K562 (cell line): ENCODE measurements around the gene ATP13A1. TPM values are rescaled to one million over a fixed set of nuclear protein-coding genes. Genes with fewer than 3 reads are reported as not detected.

ENCODE experiments used
- ATAC-seq: fragments of 200-7000 bp; cut with Tn5 transposase; 3 replicates; pipeline ENCODE4 v1.9.1; 2020; ENCODE audit warnings: moderate library complexity
- BruUV-seq: library from RNA; stranded (reverse); fragments of 400-500 nt; replicated peaks from 2 replicates; lab custom pipeline; 2021; lab: Mats Ljungman, UMichigan
- CTCF ChIA-PET: fragments of 300-600 bp; formaldehyde crosslinking; extraction: SDS; loops from one replicate; lab custom pipeline; 2021; ENCODE audit warnings: low intra/inter-chr PET ratio; lab: Yijun Ruan, JAX
- POLR2A ChIA-PET: fragments of 300-600, 350-650 bp; sonication (Branson Sonifier 250); formaldehyde crosslinking; extraction: SDS; loops from one replicate; lab custom pipeline; 2021; ENCODE audit warnings: antibody characterized with exemption, inconsistent platforms; lab: Yijun Ruan, JAX
- DNase-seq, 4 experiments: peaks; one replicate each; pipeline versions ENCODE4 v3.0.0 to v3.0.0-alpha.2; 2011 to 2018; ENCODE audit warnings: low spot score in 3 of 4, mixed read lengths in 3 of 4; ENCODE audit errors: extremely low read depth in 1 of 4
- FAIRE-seq: peaks from 2 replicates; lab custom pipeline; 2011; peaks lifted over from hg19 to GRCh38; lab: Jason Lieb, UNC
- H2AFZ ChIP-seq: 2 replicates; pipeline ENCODE4 v1.6.0; 2011; ENCODE audit warnings: low read depth, low read length, control low read depth, inconsistent platforms
- H3K27ac ChIP-seq: fragments of 200-600 bp; 3 replicates; pipeline ENCODE4 v1.8.0; 2011; ENCODE audit warnings: low read depth, mild to moderate bottlenecking, control low read depth, inconsistent platforms, low read length, moderate library complexity, mixed read lengths; ENCODE audit errors: extremely low read depth
- H3K27me3 ChIP-seq, 2 experiments: fragments of 300-600 bp in 1 of 2; 2 replicates in 1 of 2; 3 replicates in 1 of 2; pipeline versions ENCODE4 v1.6.0 to v1.8.0; 2011; ENCODE audit warnings: inconsistent platforms in 2 of 2, low read length in 2 of 2, mild to moderate bottlenecking in 1 of 2, mixed read lengths in 1 of 2, moderate library complexity in 1 of 2; ENCODE audit not compliant: control insufficient read depth in 2 of 2, insufficient read depth in 2 of 2
- H3K36me3 ChIP-seq: fragments of 300-600 bp; 3 replicates; pipeline ENCODE4 v1.8.0; 2011; ENCODE audit warnings: mild to moderate bottlenecking, low read length, inconsistent platforms; ENCODE audit not compliant: control insufficient read depth, insufficient read depth
- H3K4me1 ChIP-seq, 2 experiments: fragments of 200-600 bp in 1 of 2; replicated peaks in 1 of 2; 2 replicates in 1 of 2; 3 replicates in 1 of 2; pipeline versions ENCODE4 v1.5.1 to v1.8.0; 2011; ENCODE audit warnings: inconsistent platforms in 2 of 2, low read length in 2 of 2, mild to moderate bottlenecking in 1 of 2, mixed read lengths in 1 of 2, moderate library complexity in 1 of 2; ENCODE audit not compliant: control insufficient read depth in 2 of 2, insufficient read depth in 2 of 2
- H3K4me2 ChIP-seq: 2 replicates; pipeline ENCODE4 v1.6.1; 2011; ENCODE audit warnings: low read length, control low read depth, inconsistent platforms, mixed read lengths; ENCODE audit not compliant: insufficient read depth
- H3K4me3 ChIP-seq: fragments of 200-600 bp; sonication (generic), shearing (Covaris generic); 2 replicates; pipeline ENCODE4 v1.5.1; 2016; ENCODE audit warnings: control low read depth, inconsistent platforms
- H3K79me2 ChIP-seq: fragments of 200-600 bp; 3 replicates; pipeline ENCODE4 v1.8.0; 2011; ENCODE audit warnings: low read length, inconsistent platforms; ENCODE audit not compliant: control insufficient read depth, insufficient read depth
- H3K9ac ChIP-seq, 2 experiments: 2 replicates each; pipeline versions ENCODE4 v1.6.0 to v1.6.1; 2011; ENCODE audit warnings: low read depth in 2 of 2, low read length in 2 of 2, control low read depth in 1 of 2, inconsistent platforms in 1 of 2, mild to moderate bottlenecking in 1 of 2, mixed read lengths in 1 of 2; ENCODE audit not compliant: insufficient read depth in 1 of 2
- H3K9me1 ChIP-seq: one replicate; pipeline ENCODE4 v1.6.0; 2011; ENCODE audit warnings: inconsistent platforms, mild to moderate bottlenecking, low read length, moderate library complexity; ENCODE audit not compliant: control insufficient read depth, insufficient read depth
- H3K9me3 ChIP-seq: replicated peaks from 2 replicates; pipeline ENCODE4 v1.5.1; 2011; ENCODE audit warnings: low read depth, low read length, inconsistent platforms; ENCODE audit not compliant: control insufficient read depth, insufficient read depth
- H4K20me1 ChIP-seq: replicated peaks from 2 replicates; pipeline ENCODE4 v1.6.1; 2011; ENCODE audit warnings: low read length, inconsistent platforms, mixed read lengths; ENCODE audit not compliant: control insufficient read depth, insufficient read depth
- ATF1 ChIP-seq, 2 experiments: fragments of 450-650 bp in 1 of 2; IDR thresholded peaks; 2 replicates each; pipeline ENCODE4 v1.6.1; 2016; ENCODE audit warnings: missing compliant biosample characterization in 1 of 2, missing genetic modification characterization in 1 of 2
- CTBP1 ChIP-seq: fragments of 450-650 bp; IDR thresholded peaks from 2 replicates; pipeline ENCODE4 v1.6.1; 2016; ENCODE audit warnings: borderline replicate concordance
- IFI16 ChIP-seq: fragments of 250-450 bp; sonication (Bioruptor Pico); IDR thresholded peaks from 2 replicates; pipeline ENCODE4 v2.1.2; 2022; ENCODE audit warnings: mild to moderate bottlenecking, inconsistent platforms
- JUND ChIP-seq, 2 experiments: IDR thresholded peaks; 2 replicates in 1 of 2; 3 replicates in 1 of 2; pipeline ENCODE4 v1.6.1; 2011; ENCODE audit warnings: borderline replicate concordance in 2 of 2, low read depth in 2 of 2, low read length in 2 of 2, improper control_type of control experiment in 1 of 2, missing biosample characterization in 1 of 2, missing genetic modification characterization in 1 of 2, missing genetic modification reagents in 1 of 2
- MCM5 ChIP-seq: fragments of 450-650 bp; IDR thresholded peaks from 2 replicates; pipeline ENCODE4 v1.6.1; 2016; ENCODE audit warnings: low read depth
- PHF8 ChIP-seq: fragments of 200-600 bp; sonication (generic); IDR thresholded peaks from 2 replicates; pipeline ENCODE4 v1.6.1; 2012; ENCODE audit warnings: mixed run types, mild to moderate bottlenecking, inconsistent platforms, low read length, moderate library complexity, borderline replicate concordance
- POLR2G ChIP-seq: fragments of 200-400 bp; formaldehyde crosslinking; IDR thresholded peaks from 2 replicates; pipeline ENCODE4 v1.6.1; 2017; ENCODE audit warnings: low read depth, mild to moderate bottlenecking, antibody characterized with exemption, low read length, moderate library complexity
- RUNX1 ChIP-seq: sonication (generic); IDR thresholded peaks from 2 replicates; pipeline ENCODE4 v1.6.1; 2016; ENCODE audit warnings: antibody characterized with exemption, low read depth
- STAT5A ChIP-seq: IDR thresholded peaks from 2 replicates; pipeline ENCODE4 v1.6.1; 2012; ENCODE audit warnings: low read length, inconsistent platforms, borderline replicate concordance
- SUPT5H ChIP-seq: fragments of 450-650 bp; IDR thresholded peaks from 2 replicates; pipeline ENCODE4 v1.6.1; 2016
- ZBTB1 ChIP-seq: sonication (generic); formaldehyde crosslinking; IDR thresholded peaks from 2 replicates; pipeline ENCODE4 v1.8.1; 2023; ENCODE audit warnings: missing genetic modification reagents, low read depth, mild to moderate bottlenecking, borderline replicate concordance
- ZC3H4 ChIP-seq: sonication (generic); formaldehyde crosslinking; IDR thresholded peaks from 2 replicates; pipeline ENCODE4 v1.9.0; 2021; ENCODE audit warnings: missing genetic modification reagents, borderline replicate concordance
- ZNF316 ChIP-seq: fragments of 450-650 bp; IDR thresholded peaks from 2 replicates; pipeline ENCODE4 v1.6.1; 2016
- ZNF324 ChIP-seq: fragments of 250-450 bp; sonication (Bioruptor Pico); IDR thresholded peaks from 2 replicates; pipeline ENCODE4 v1.4.0; 2020; ENCODE audit warnings: mild to moderate bottlenecking
- ZNF696 ChIP-seq: fragments of 250-450 bp; sonication (Bioruptor Pico); conservative IDR thresholded peaks from 2 replicates; pipeline ENCODE4 v1.4.0; 2020; ENCODE audit warnings: mild to moderate bottlenecking, moderate library complexity
- WGBS: fragments of 100-300 bp; shearing (Covaris generic); methylation state at CpG from one replicate; pipeline ENCODE4 v1.1.6; 2016; ENCODE audit warnings: low coverage, mixed read lengths; ENCODE audit not compliant: insufficient coverage; ENCODE audit errors: missing lambda C conversion rate; 5-methylcytosine and 5-hydroxymethylcytosine counted together
- in situ Hi-C: fragments of 300-500 bp; cut with MboI; formaldehyde crosslinking; loops from 4 replicates; pipeline ENCODE4 v1.15.0; 2018; ENCODE audit warnings: inconsistent platforms, mixed read lengths
- intact Hi-C: fragments of 100-400 bp; cut with micrococcal nuclease; formaldehyde crosslinking; loops from 2 replicates; pipeline ENCODE4 v1.14.2; 2022
- polyA plus RNA-seq, 8 experiments: library from polyadenylated mRNA; depleted of rRNA in 4 of 8; stranded (reverse) in 5 of 8; unstranded in 3 of 8; fragments of >200 nt; fragmentation: Nextera tagmentation in 2 of 8; fragmentation: Illumina TruSeq in 1 of 8; extraction: Ambion mirVana in 2 of 8; extraction: Trizol in 1 of 8; gene quantifications; 2 replicates each; pipeline versions ENCODE4 v1.2.1 to v1.2.3, GENCODE V29; 2011 to 2014; ENCODE audit warnings: inconsistent platforms in 1 of 8, missing spikeins in 1 of 8
- total RNA-seq, 7 experiments: library from RNA; depleted of rRNA in 6 of 7; stranded (reverse); fragments of >200 nt in 6 of 7; fragmentation: Illumina TruSeq in 2 of 7; extraction: Trizol in 2 of 7; gene quantifications; 2 replicates each; pipeline versions ENCODE4 v1.2.1 to v1.2.3, GENCODE V29; 2011 to 2021; ENCODE audit warnings: low replicate concordance in 1 of 7
- TF ChIP-seq, protein P1 (sequence below): IDR thresholded peaks from 2 replicates; pipeline ENCODE4 v1.6.1; 2014; ENCODE audit warnings: antibody characterized with exemption
- TF ChIP-seq, protein P2 (sequence below): fragments of 450-650 bp; formaldehyde crosslinking; conservative IDR thresholded peaks from 2 replicates; pipeline ENCODE4 v1.4.0; 2022; ENCODE audit warnings: mild to moderate bottlenecking, missing genetic modification characterization

Gene ATP13A1
- total and polyA plus RNA-seq, 9 of the 15 experiments (the other 6 are each of a cell fraction or from before 2014, with no cell fraction given) = 0.90 to 83.8 (median 23.1) TPM

DNA sequence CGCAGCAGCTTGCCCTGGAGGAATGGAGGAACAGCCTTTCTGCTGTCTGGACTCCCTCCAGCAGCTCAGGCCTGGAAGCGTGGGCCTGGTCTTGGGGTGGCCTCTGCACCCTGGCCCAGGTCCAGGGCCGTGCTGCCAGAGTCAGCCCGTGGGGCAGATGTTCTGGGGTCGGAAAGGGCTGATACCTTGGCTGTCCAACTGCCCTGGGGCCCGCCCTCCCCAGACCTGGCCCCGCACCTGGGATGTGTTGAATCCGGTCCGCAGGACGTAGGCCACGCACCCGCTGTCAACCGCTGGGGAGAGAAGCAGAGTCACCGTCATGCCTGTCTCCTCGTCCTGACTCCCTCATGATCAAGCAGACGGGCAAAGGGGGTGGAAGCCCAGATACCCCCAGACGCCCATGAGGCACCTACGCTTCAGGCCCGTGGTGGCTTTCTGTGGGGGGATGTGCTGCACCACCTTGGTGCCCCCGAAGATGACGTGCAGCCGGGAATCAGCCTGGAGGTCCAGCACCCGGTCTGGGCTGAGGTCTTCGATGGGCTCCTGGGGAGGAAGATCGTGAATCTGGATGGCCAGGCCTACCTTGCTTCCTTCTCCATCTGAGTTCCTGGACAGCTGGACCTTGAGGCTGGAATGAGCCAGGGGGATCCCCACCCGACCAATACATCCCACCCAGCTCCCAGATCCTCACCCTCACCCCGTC, 7.7 kb downstream of the ATP13A1 start:
- no peak overlapping the region for H3K4me2 ChIP-seq
- FAIRE-seq = no peak
- no peaks in the 10 kb centered on the region for H3K27me3 ChIP-seq
- POLR2A ChIA-PET = interaction anchor here (0.8 kb wide), 1 partner anchor 8 kb away, joined by 4 read pairs; no protein-coding TSS in a partner anchor
- no peak overlapping the region for H3K4me3 ChIP-seq
- 95% methylated on average over 22 of the region's 27 CpGs for WGBS
- TF ChIP-seq SUPT5H (no peak), JUND (IDR thresholded peaks at IDR 0.05; ENCODE audit: borderline replicate concordance, low read depth, low read length) (no peak), JUND (tag; IDR thresholded peaks at IDR 0.05; ENCODE audit: borderline replicate concordance, low read depth, low read length) (no peak), RUNX1 (no peak), ZBTB1 (CRISPR knock-in tag) (no peak), ATF1 (CRISPR knock-in tag; IDR thresholded peaks at IDR 0.05) (no peak), ATF1 (tag; IDR thresholded peaks at IDR 0.05) (no peak), ZNF316 (no peak), CTBP1 (no peak), STAT5A (no peak), MCM5 (no peak), POLR2G (0 out of 2 replicates have a peak, but pooled peaks have one; percentile 51), ZC3H4 (CRISPR knock-in tag) (0 out of 2 replicates have a peak, but pooled peaks have one; percentile 35), IFI16 (CRISPR knock-in tag) (no peak), ZNF696 (CRISPR knock-in tag) (no peak), ZNF324 (CRISPR knock-in tag) (no peak), PHF8 (no peak)
- TF ChIP-seq, protein P1, sequence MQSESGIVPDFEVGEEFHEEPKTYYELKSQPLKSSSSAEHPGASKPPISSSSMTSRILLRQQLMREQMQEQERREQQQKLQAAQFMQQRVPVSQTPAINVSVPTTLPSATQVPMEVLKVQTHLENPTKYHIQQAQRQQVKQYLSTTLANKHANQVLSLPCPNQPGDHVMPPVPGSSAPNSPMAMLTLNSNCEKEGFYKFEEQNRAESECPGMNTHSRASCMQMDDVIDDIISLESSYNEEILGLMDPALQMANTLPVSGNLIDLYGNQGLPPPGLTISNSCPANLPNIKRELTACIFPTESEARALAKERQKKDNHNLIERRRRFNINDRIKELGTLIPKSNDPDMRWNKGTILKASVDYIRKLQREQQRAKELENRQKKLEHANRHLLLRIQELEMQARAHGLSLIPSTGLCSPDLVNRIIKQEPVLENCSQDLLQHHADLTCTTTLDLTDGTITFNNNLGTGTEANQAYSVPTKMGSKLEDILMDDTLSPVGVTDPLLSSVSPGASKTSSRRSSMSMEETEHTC = no peak
- TF ChIP-seq, protein P2, sequence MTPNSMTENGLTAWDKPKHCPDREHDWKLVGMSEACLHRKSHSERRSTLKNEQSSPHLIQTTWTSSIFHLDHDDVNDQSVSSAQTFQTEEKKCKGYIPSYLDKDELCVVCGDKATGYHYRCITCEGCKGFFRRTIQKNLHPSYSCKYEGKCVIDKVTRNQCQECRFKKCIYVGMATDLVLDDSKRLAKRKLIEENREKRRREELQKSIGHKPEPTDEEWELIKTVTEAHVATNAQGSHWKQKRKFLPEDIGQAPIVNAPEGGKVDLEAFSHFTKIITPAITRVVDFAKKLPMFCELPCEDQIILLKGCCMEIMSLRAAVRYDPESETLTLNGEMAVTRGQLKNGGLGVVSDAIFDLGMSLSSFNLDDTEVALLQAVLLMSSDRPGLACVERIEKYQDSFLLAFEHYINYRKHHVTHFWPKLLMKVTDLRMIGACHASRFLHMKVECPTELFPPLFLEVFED (CRISPR knock-in tag) = no peak
- TF ChIP-seq, all 486 proteins: peak for 2
- no peak overlapping the region; a peak in 1 of 4 replicates for H3K9ac ChIP-seq
- peaks cover 0 to 7% of the 10 kb centered on the region in 2 experiments; a peak in 2 of 5 replicates for H3K4me1 ChIP-seq
- H3K9me1 ChIP-seq = no peaks in the 10 kb centered on the region
- peaks cover 92% of the 10 kb centered on the region for H3K36me3 ChIP-seq
- in situ Hi-C loops (no loop called here), intact Hi-C loops (no loop called here)
- H4K20me1 ChIP-seq = 0 out of 2 replicates have a peak, but pooled peaks cover 3% of the 10 kb centered on the region
- H3K27ac ChIP-seq = no peak overlapping the region
- CTCF ChIA-PET = no interaction called here
- H2AFZ ChIP-seq = no peak overlapping the region
- H3K9me3 ChIP-seq = no peaks in the 10 kb centered on the region
- ATAC-seq (no peak), DNase-seq (peak in 1 of 4 experiments; percentile 4)
- BruUV-seq = no TSS peak
- 0 out of 3 replicates have a peak, but pooled peaks cover 6% of the 10 kb centered on the region for H3K79me2 ChIP-seq
